Right ventricle myocardium inferior (tissue), 1 donor: ENCODE measurements around the gene NCKAP5. TPM values are rescaled to one million over a fixed set of nuclear protein-coding genes. Genes with fewer than 3 reads are reported as not detected.

Experiments
- ATAC-seq: fragments of 200-7000 bp; cut with Tn5 transposase; one replicate; pipeline ENCODE4 v1.9.1; 2020; ENCODE audit warnings: mild to moderate bottlenecking, moderate library complexity
- DNase-seq: peaks from one replicate; pipeline ENCODE4 v3.0.0; 2021; ENCODE audit errors: missing footprints
- intact Hi-C: fragments of 100-400 bp; cut with DNase I; formaldehyde crosslinking; loops from one replicate; pipeline ENCODE4 v1.11.0; 2022
- total RNA-seq: library from RNA; stranded (reverse); fragmentation: NEBNext Ultra II Directional; extraction: Animal tissue kit (Norgen Biotek cat#: 25700); gene quantifications from one replicate; pipeline ENCODE4 v1.2.1, GENCODE V29; 2021
- donor health status: DM: no; HTN: yes; CAD: no; lungs with severe emphysema.

Gene NCKAP5
- total RNA-seq, 1 donor from 2014 or later = 4.3 TPM

GRCh38 chr2:133286326-133286922 lies 281.8 kb downstream of the NCKAP5 start:
- DNase-seq (no peak), ATAC-seq (no peak)
- intact Hi-C loops = no loop called here

- intact Hi-C loops = no loop called here
- DNase-seq (no peak), ATAC-seq (no peak)
These were observed 295.2 kb downstream of the NCKAP5 start for GRCh38 chr2:133273031-133273430.

GRCh38 chr2:133271105-133271504 lies 297.2 kb downstream of the NCKAP5 start:
- intact Hi-C loops = no loop called here
- ATAC-seq (no peak), DNase-seq (no peak)

GRCh38 chr2:133270550-133270949 lies 297.7 kb downstream of the NCKAP5 start:
- intact Hi-C loops = no loop called here
- ATAC-seq (no peak), DNase-seq (no peak)

- intact Hi-C loops = loop anchor here (10.0 kb wide), 2 partner anchors 298 to 508 kb away; partner anchors contain the start of gene NCKAP5
These were observed 301.2 kb downstream of the NCKAP5 start for GRCh38 chr2:133266926-133267590.

GRCh38 chr2:133266041-133266925 lies 302.0 kb downstream of the NCKAP5 start:
- intact Hi-C loops = loop anchor here (10.0 kb wide), 2 partner anchors 299 to 509 kb away; partner anchors contain the start of gene NCKAP5
- peak; percentile 50 for ATAC-seq
- peak; percentile 25 for DNase-seq

More at GRCh38 chr2:133266926-133267590, 301.2 kb downstream of the NCKAP5 start:
- ATAC-seq (no peak), DNase-seq (peak; percentile 27)

GRCh38 chr2:133265432-133265949 lies 302.8 kb downstream of the NCKAP5 start:
- intact Hi-C loops = loop anchor here (10.0 kb wide), 2 partner anchors 299 to 509 kb away; partner anchors contain the start of gene NCKAP5
- ATAC-seq (peak; percentile 89), DNase-seq (peak; percentile 58)

- no peak for DNase-seq
- intact Hi-C loops = loop anchor here (10.0 kb wide), 2 partner anchors 300 to 510 kb away; partner anchors contain the start of gene NCKAP5
- no peak for ATAC-seq
These were observed 303.3 kb downstream of the NCKAP5 start for GRCh38 chr2:133264989-133265401.

GRCh38 chr2:133262893-133263292 lies 305.4 kb downstream of the NCKAP5 start:
- no peak for ATAC-seq
- DNase-seq = no peak
- intact Hi-C loops = loop anchor here (10.0 kb wide), 2 partner anchors 302 to 512 kb away; partner anchors contain the start of gene NCKAP5

- no peak for DNase-seq
- intact Hi-C loops = no loop called here
- no peak for ATAC-seq
These were observed 312.9 kb downstream of the NCKAP5 start for GRCh38 chr2:133255360-133255759.

GRCh38 chr2:133253793-133254192 lies 314.5 kb downstream of the NCKAP5 start:
- ATAC-seq = no peak
- no peak for DNase-seq
- intact Hi-C loops = no loop called here

GRCh38 chr2:133252780-133253355 lies 315.4 kb downstream of the NCKAP5 start:
- ATAC-seq (no peak), DNase-seq (no peak)
- intact Hi-C loops = no loop called here

GRCh38 chr2:133249362-133249761 lies 318.9 kb downstream of the NCKAP5 start:
- intact Hi-C loops = no loop called here
- DNase-seq (no peak), ATAC-seq (no peak)

- intact Hi-C loops = no loop called here
- ATAC-seq (peak; percentile 83), DNase-seq (no peak)
These were observed 320.0 kb downstream of the NCKAP5 start for GRCh38 chr2:133248264-133248663.

GRCh38 chr2:133247631-133248030 lies 320.6 kb downstream of the NCKAP5 start:
- intact Hi-C loops = no loop called here
- DNase-seq = no peak
- ATAC-seq = peak; percentile 43

GRCh38 chr2:133241224-133241571 lies 327.1 kb downstream of the NCKAP5 start:
- intact Hi-C loops = no loop called here

GRCh38 chr2:133240491-133241223 lies 327.6 kb downstream of the NCKAP5 start:
- no peak for ATAC-seq
- DNase-seq = no peak
- intact Hi-C loops = no loop called here

More at GRCh38 chr2:133241224-133241571, 327.1 kb downstream of the NCKAP5 start:
- DNase-seq (no peak), ATAC-seq (no peak)

- ATAC-seq = no peak
- DNase-seq = no peak
- intact Hi-C loops = no loop called here
These were observed 332.3 kb downstream of the NCKAP5 start for GRCh38 chr2:133235968-133236367.
